Stimulated activated CD8-positive, alpha-beta memory T cell treated with anti-CD3 and anti-CD28 coated beads, Interleukin-12 subunit alpha, Interleukin-12 subunit beta, amount 100 ng/mL, for 4 hours (primary cell): Measurements from ENCODE around the gene C20orf96.

Experiments used
- DNase-seq: peaks from one replicate; pipeline ENCODE4 v3.0.0-alpha.2; 2020; ENCODE audit warnings: low read depth

C20orf96 gene

GRCh38 chr20:312067-312466, 21.5 kb upstream of the C20orf96 start:
- no peak for DNase-seq

GRCh38 chr20:311609-312008, 21.1 kb upstream of the C20orf96 start:
- no peak for DNase-seq

- no peak for DNase-seq
Measured at GRCh38 chr20:310645-311044, 20.1 kb upstream of the C20orf96 start.

- DNase-seq = peak; percentile 56
Measured at GRCh38 chr20:309841-310644, 19.5 kb upstream of the C20orf96 start.

GRCh38 chr20:309306-309840, 18.8 kb upstream of the C20orf96 start:
- DNase-seq = no peak

GRCh38 chr20:308427-309038, 18.0 kb upstream of the C20orf96 start:
- DNase-seq = no peak

- no peak for DNase-seq
Measured at GRCh38 chr20:305745-306144, 15.2 kb upstream of the C20orf96 start.

- DNase-seq = no peak
Measured at GRCh38 chr20:301886-302848, 11.6 kb upstream of the C20orf96 start.

GRCh38 chr20:300345-300990, 9.9 kb upstream of the C20orf96 start:
- DNase-seq = no peak

GRCh38 chr20:298776-299391, 8.3 kb upstream of the C20orf96 start:
- DNase-seq = no peak

GRCh38 chr20:297925-298775, 7.6 kb upstream of the C20orf96 start:
- DNase-seq = peak; percentile 15

- DNase-seq = peak; percentile 72
Measured at GRCh38 chr20:297098-297924, 6.8 kb upstream of the C20orf96 start, which contains the start of gene ZCCHC3. Gene ZCCHC3, plus strand, starts transcription at chr20:297570. Its CDS starts 17 bp downstream, at chr20:297587.

GRCh38 chr20:295804-296203, 5.3 kb upstream of the C20orf96 start:
- DNase-seq = no peak

GRCh38 chr20:294602-295001, 4.1 kb upstream of the C20orf96 start:
- no peak for DNase-seq

GRCh38 chr20:289693-290083, 862 bp downstream of the C20orf96 start:
- no peak for DNase-seq

- no peak for DNase-seq
Measured at GRCh38 chr20:288956-289692, 1.4 kb downstream of the C20orf96 start.

GRCh38 chr20:286508-286907, 4.0 kb downstream of the C20orf96 start:
- no peak for DNase-seq

- DNase-seq = no peak
Measured at GRCh38 chr20:284172-284571, 6.4 kb downstream of the C20orf96 start.
